Panc1 (cell line): Measurements from ENCODE around the gene FGA.

Source experiments
- POLR2AphosphoS5 ChIP-seq: IDR thresholded peaks from 2 replicates; pipeline ENCODE4 v1.6.1; 2012; ENCODE audit warnings: mild to moderate bottlenecking, low read depth, low read length, moderate library complexity
- SIN3A ChIP-seq: IDR thresholded peaks from 2 replicates; pipeline ENCODE4 v1.6.1; 2012; ENCODE audit warnings: low read depth, mild to moderate bottlenecking, low read length, moderate library complexity, borderline replicate concordance; ENCODE audit not compliant: insufficient read depth
- TCF7L2 ChIP-seq: IDR thresholded peaks from 2 replicates; pipeline ENCODE4 v1.6.1; 2011; ENCODE audit warnings: mild to moderate bottlenecking, low read depth, low read length, inconsistent platforms
- TF ChIP-seq, protein P1 (sequence below): fragments of 450-650 bp; IDR thresholded peaks from 2 replicates; pipeline ENCODE4 v1.5.1; 2017; ENCODE audit warnings: mild to moderate bottlenecking
- TF ChIP-seq, protein P2 (sequence below), 2 experiments: IDR thresholded peaks; 2 replicates each; pipeline ENCODE4 v1.6.1; 2011 to 2012; ENCODE audit warnings: low read depth in 2 of 2, control low read depth in 1 of 2, low read length in 1 of 2, mild to moderate bottlenecking in 1 of 2, moderate library complexity in 1 of 2; ENCODE audit not compliant: insufficient read depth in 1 of 2

DNA sequence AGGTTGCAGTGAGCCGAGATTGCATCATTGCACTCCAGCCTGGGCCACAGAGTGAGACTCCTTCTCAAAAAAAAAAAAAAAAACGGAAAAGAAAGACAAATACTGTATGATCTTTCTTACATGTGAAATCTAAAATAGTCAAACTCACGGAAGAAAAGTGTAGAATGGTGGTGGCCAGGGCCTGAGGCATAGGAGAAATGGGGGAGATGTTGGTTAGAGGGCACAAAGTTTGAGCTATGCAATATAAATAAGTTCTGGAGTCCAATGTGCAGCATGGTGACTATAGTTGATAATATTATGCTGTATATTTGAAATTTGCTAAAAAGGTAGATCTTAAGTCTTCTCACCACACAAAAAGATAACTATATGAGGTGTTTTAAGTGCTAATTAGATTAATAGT is 1.3 kb upstream of the FGA start:
- TF ChIP-seq, protein P1, sequence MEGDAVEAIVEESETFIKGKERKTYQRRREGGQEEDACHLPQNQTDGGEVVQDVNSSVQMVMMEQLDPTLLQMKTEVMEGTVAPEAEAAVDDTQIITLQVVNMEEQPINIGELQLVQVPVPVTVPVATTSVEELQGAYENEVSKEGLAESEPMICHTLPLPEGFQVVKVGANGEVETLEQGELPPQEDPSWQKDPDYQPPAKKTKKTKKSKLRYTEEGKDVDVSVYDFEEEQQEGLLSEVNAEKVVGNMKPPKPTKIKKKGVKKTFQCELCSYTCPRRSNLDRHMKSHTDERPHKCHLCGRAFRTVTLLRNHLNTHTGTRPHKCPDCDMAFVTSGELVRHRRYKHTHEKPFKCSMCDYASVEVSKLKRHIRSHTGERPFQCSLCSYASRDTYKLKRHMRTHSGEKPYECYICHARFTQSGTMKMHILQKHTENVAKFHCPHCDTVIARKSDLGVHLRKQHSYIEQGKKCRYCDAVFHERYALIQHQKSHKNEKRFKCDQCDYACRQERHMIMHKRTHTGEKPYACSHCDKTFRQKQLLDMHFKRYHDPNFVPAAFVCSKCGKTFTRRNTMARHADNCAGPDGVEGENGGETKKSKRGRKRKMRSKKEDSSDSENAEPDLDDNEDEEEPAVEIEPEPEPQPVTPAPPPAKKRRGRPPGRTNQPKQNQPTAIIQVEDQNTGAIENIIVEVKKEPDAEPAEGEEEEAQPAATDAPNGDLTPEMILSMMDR: no peak
- TF ChIP-seq SIN3A (no peak), POLR2AphosphoS5 (no peak), TCF7L2 (no peak)
- TF ChIP-seq, protein P2, sequence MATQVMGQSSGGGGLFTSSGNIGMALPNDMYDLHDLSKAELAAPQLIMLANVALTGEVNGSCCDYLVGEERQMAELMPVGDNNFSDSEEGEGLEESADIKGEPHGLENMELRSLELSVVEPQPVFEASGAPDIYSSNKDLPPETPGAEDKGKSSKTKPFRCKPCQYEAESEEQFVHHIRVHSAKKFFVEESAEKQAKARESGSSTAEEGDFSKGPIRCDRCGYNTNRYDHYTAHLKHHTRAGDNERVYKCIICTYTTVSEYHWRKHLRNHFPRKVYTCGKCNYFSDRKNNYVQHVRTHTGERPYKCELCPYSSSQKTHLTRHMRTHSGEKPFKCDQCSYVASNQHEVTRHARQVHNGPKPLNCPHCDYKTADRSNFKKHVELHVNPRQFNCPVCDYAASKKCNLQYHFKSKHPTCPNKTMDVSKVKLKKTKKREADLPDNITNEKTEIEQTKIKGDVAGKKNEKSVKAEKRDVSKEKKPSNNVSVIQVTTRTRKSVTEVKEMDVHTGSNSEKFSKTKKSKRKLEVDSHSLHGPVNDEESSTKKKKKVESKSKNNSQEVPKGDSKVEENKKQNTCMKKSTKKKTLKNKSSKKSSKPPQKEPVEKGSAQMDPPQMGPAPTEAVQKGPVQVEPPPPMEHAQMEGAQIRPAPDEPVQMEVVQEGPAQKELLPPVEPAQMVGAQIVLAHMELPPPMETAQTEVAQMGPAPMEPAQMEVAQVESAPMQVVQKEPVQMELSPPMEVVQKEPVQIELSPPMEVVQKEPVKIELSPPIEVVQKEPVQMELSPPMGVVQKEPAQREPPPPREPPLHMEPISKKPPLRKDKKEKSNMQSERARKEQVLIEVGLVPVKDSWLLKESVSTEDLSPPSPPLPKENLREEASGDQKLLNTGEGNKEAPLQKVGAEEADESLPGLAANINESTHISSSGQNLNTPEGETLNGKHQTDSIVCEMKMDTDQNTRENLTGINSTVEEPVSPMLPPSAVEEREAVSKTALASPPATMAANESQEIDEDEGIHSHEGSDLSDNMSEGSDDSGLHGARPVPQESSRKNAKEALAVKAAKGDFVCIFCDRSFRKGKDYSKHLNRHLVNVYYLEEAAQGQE (IDR thresholded peaks at IDR 0.05; ENCODE audit: insufficient read depth in 1 of 2, low read depth in 2 of 2, low read length in 1 of 2): no peak
